Measurements from ENCODE around the gene EMILIN2. TPM values are rescaled to one million over a fixed set of nuclear protein-coding genes. Genes with fewer than 3 reads are reported as not detected.

Gene EMILIN2
- total and polyA plus RNA-seq, 2 of the 13 experiments (the other 11 are each of a cell fraction or from before 2014, with no cell fraction given): 7.6 to 8.2 TPM

DNA sequence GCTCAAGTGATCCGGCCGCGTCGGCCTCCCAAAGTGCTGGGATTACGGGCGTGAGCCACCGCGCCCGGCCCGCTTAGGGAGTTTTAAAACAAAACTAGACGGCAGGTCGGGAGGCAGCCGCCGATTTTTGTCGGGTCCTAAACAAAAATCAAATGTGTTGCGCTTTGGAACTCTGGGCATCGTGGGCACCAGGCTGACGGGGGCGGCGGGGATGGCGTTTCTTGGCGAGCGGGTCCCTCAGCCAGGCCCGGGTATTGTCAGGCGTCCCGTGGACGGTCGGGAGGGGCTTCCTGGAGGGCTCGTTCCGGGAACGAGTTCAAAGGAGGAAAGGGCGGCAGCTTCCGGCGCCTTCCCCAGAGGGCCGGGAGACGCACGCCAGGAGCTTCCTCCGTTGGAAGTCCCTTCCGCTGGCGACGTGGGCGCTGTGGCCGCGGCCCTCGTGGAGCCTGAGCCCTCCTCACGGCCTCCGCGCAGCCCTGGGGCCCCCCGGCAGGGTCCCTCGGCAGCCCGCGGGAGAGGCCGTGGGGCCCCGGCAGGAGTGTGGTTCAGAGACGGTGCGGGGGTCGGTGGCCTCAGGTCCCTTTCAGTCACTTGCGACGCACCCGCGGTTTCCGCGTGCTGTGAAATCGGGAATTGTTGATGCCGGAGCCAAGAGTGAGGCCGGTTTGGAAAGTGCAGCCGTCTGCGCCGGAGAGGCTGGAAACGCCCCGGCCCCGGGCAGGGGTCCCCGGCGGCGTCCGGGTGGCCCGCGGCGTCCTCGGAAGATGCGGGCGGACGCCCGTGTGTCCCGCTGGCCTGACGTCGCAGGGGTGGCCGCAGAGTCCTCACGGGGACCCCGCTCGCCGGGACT, 59.3 kb downstream of the EMILIN2 start (continued):
- TF ChIP-seq, protein P1, sequence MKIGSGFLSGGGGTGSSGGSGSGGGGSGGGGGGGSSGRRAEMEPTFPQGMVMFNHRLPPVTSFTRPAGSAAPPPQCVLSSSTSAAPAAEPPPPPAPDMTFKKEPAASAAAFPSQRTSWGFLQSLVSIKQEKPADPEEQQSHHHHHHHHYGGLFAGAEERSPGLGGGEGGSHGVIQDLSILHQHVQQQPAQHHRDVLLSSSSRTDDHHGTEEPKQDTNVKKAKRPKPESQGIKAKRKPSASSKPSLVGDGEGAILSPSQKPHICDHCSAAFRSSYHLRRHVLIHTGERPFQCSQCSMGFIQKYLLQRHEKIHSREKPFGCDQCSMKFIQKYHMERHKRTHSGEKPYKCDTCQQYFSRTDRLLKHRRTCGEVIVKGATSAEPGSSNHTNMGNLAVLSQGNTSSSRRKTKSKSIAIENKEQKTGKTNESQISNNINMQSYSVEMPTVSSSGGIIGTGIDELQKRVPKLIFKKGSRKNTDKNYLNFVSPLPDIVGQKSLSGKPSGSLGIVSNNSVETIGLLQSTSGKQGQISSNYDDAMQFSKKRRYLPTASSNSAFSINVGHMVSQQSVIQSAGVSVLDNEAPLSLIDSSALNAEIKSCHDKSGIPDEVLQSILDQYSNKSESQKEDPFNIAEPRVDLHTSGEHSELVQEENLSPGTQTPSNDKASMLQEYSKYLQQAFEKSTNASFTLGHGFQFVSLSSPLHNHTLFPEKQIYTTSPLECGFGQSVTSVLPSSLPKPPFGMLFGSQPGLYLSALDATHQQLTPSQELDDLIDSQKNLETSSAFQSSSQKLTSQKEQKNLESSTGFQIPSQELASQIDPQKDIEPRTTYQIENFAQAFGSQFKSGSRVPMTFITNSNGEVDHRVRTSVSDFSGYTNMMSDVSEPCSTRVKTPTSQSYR (CRISPR knock-in tag; IDR thresholded peaks at IDR 0.05; ENCODE audit: borderline replicate concordance): no peak; the same call in 1 of the 2 replicates
- TF ChIP-seq ZSCAN9 (CRISPR knock-in tag; IDR thresholded peaks at IDR 0.05; ENCODE audit: borderline replicate concordance) (peak; percentile 39; the same call in 1 of the 2 replicates), YY1 (IDR thresholded peaks at IDR 0.05; ENCODE audit: insufficient read depth, insufficient replicate concordance, low read depth, low read length) (no peak), SP140L (CRISPR knock-in tag; IDR thresholded peaks at IDR 0.05; ENCODE audit: borderline replicate concordance) (no peak), DNMT1 (CRISPR knock-in tag; IDR thresholded peaks at IDR 0.05) (peak; percentile 21; the same call in 1 of the 2 replicates), ZNF367 (CRISPR knock-in tag; IDR thresholded peaks at IDR 0.05; ENCODE audit: borderline replicate concordance) (peak; percentile 36; the same call in 1 of the 2 replicates), ZNF326 (CRISPR knock-in tag; IDR thresholded peaks at IDR 0.05; ENCODE audit: borderline replicate concordance) (no peak), GABPA (IDR thresholded peaks at IDR 0.05; ENCODE audit: low read depth, low read length) (peak; percentile 80), GABPA (CRISPR knock-in tag; IDR thresholded peaks at IDR 0.05; ENCODE audit: low read depth) (peak; percentile 89), GATA4 (IDR thresholded peaks at IDR 0.05; ENCODE audit: borderline replicate concordance, low read depth) (no peak), ZNF616 (CRISPR knock-in tag; IDR thresholded peaks at IDR 0.05; ENCODE audit: low read depth) (0 out of 2 replicates have a peak, but pooled peaks have one; percentile 49), ZNF777 (CRISPR knock-in tag; IDR thresholded peaks at IDR 0.05) (peak; percentile 95), AHR (CRISPR knock-in tag; IDR thresholded peaks at IDR 0.05) (peak; percentile 52; the same call in 1 of the 2 replicates), ZNF383 (CRISPR knock-in tag; IDR thresholded peaks at IDR 0.05; ENCODE audit: borderline replicate concordance) (no peak), ZNF879 (CRISPR knock-in tag; IDR thresholded peaks at IDR 0.05) (peak; percentile 86), CBFB (CRISPR knock-in tag; IDR thresholded peaks at IDR 0.05) (0 out of 2 replicates have a peak, but pooled peaks have one; percentile 34)
- TF ChIP-seq, protein P2, sequence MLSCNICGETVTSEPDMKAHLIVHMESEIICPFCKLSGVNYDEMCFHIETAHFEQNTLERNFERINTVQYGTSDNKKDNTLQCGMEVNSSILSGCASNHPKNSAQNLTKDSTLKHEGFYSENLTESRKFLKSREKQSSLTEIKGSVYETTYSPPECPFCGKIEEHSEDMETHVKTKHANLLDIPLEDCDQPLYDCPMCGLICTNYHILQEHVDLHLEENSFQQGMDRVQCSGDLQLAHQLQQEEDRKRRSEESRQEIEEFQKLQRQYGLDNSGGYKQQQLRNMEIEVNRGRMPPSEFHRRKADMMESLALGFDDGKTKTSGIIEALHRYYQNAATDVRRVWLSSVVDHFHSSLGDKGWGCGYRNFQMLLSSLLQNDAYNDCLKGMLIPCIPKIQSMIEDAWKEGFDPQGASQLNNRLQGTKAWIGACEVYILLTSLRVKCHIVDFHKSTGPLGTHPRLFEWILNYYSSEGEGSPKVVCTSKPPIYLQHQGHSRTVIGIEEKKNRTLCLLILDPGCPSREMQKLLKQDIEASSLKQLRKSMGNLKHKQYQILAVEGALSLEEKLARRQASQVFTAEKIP (CRISPR knock-in tag; IDR thresholded peaks at IDR 0.05; ENCODE audit: borderline replicate concordance): no peak
- TF ChIP-seq, protein P3, sequence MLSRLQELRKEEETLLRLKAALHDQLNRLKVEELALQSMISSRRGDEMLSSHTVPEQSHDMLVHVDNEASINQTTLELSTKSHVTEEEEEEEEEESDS (CRISPR knock-in tag; IDR thresholded peaks at IDR 0.05; ENCODE audit: borderline replicate concordance): no peak
- TF ChIP-seq, protein P4, sequence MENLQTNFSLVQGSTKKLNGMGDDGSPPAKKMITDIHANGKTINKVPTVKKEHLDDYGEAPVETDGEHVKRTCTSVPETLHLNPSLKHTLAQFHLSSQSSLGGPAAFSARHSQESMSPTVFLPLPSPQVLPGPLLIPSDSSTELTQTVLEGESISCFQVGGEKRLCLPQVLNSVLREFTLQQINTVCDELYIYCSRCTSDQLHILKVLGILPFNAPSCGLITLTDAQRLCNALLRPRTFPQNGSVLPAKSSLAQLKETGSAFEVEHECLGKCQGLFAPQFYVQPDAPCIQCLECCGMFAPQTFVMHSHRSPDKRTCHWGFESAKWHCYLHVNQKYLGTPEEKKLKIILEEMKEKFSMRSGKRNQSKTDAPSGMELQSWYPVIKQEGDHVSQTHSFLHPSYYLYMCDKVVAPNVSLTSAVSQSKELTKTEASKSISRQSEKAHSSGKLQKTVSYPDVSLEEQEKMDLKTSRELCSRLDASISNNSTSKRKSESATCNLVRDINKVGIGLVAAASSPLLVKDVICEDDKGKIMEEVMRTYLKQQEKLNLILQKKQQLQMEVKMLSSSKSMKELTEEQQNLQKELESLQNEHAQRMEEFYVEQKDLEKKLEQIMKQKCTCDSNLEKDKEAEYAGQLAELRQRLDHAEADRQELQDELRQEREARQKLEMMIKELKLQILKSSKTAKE (CRISPR knock-in tag; IDR thresholded peaks at IDR 0.05; ENCODE audit: borderline replicate concordance): peak; percentile 38; the same call in 1 of the 2 replicates
- TF ChIP-seq, protein P5, sequence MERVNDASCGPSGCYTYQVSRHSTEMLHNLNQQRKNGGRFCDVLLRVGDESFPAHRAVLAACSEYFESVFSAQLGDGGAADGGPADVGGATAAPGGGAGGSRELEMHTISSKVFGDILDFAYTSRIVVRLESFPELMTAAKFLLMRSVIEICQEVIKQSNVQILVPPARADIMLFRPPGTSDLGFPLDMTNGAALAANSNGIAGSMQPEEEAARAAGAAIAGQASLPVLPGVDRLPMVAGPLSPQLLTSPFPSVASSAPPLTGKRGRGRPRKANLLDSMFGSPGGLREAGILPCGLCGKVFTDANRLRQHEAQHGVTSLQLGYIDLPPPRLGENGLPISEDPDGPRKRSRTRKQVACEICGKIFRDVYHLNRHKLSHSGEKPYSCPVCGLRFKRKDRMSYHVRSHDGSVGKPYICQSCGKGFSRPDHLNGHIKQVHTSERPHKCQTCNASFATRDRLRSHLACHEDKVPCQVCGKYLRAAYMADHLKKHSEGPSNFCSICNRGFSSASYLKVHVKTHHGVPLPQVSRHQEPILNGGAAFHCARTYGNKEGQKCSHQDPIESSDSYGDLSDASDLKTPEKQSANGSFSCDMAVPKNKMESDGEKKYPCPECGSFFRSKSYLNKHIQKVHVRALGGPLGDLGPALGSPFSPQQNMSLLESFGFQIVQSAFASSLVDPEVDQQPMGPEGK (CRISPR knock-in tag; IDR thresholded peaks at IDR 0.05): peak; percentile 87

Data from HepG2 (cell line).